ENCODE measurements around the gene OCRL.

The OCRL gene

DNA sequence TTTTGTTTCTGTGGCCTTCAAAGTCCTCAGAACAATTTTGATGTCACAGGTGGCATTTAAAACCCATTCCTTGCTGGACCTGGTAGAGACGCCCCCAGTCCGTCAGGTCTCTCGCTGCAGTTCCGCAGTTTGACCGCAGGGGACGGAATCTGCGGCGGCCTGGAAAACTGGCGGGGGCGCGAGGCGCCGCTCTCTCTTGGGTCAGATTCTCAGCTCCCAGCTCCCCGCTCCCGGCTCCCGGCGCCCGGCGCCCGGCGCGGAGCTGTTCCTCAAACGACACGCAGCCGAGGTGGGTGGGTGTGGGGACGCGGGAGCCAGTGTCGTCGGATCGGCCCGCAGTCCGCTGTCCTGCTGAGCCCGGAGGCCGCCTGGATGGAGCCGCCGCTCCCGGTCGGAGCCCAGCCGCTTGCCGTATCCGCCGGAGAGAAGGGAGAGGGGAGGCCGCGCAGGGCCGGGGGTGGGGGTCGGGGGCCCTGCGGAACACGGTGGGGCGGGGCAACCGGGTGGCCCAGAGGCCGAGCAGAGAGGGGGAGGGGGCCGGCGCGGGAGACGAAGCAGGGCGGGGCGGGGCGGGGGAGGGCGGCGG, at the start of gene OCRL:
OCRL (plus strand) TSS at position 192 of the 586 bp plus-strand sequence; CDS start at position 373, 181 bp downstream.
- peak; percentile 20 to 25 for DNase-seq (ENCODE audit: low read depth in 2 of 2)

GRCh38 chrX:129490330-129490729, 49.7 kb upstream of the OCRL start:
- DNase-seq (ENCODE audit: low read depth in 2 of 2) = no peak

- no peak for DNase-seq (ENCODE audit: low read depth in 2 of 2)
These were observed 46.4 kb upstream of the OCRL start for GRCh38 chrX:129493643-129494042.

DNA sequence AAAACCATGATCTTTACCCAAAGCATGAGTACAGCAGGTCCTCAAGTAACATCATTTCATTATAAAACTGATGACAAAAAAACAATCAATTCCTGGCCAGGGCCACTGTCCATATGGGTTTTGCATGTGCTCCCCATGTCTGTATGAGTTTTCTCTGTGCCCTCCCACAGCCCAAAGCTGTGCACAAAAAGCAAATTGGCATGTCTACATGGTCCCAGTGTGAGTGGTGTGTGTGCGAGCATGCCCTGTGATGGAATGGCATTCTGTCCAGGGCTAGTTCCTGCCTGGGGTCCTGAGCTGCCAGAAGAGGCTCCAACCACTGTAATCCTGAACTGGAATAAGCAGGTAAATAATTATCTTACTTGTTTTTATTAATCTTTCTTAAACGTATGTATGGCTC, 45.2 kb upstream of the OCRL start:
- no peak for DNase-seq (ENCODE audit: low read depth in 2 of 2)

GRCh38 chrX:129495900-129496299, 44.2 kb upstream of the OCRL start:
- DNase-seq (ENCODE audit: low read depth in 2 of 2) = no peak

GRCh38 chrX:129496625-129497024, 43.4 kb upstream of the OCRL start:
- no peak for DNase-seq (ENCODE audit: low read depth in 2 of 2)

GRCh38 chrX:129497146-129497843, 42.8 kb upstream of the OCRL start:
- DNase-seq (ENCODE audit: low read depth in 2 of 2) = no peak

- DNase-seq (ENCODE audit: low read depth in 2 of 2) = no peak
These were observed 29.7 kb upstream of the OCRL start for GRCh38 chrX:129510331-129510730.

- DNase-seq (ENCODE audit: low read depth in 2 of 2) = no peak
These were observed 28.4 kb upstream of the OCRL start for GRCh38 chrX:129511689-129512088.

DNA sequence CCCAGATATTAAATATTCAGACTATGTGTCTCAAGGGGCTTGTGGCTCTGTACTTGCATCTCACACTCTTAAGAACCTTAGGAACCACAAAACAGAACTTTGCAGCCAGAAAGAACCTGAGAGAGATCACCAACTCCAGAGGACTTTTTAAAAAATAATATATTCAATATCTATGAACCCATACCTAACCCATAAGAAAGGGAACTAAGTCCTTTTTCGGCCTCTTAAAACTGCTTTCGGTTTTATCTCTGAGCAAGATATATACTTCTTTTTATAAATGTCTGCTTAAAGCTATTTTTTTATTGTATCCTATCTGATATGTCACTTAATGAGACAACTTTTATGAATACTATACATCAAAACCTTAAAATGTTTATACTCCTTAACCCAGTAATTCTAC, 27.6 kb upstream of the OCRL start:
- no peak for DNase-seq (ENCODE audit: low read depth in 2 of 2)

DNA sequence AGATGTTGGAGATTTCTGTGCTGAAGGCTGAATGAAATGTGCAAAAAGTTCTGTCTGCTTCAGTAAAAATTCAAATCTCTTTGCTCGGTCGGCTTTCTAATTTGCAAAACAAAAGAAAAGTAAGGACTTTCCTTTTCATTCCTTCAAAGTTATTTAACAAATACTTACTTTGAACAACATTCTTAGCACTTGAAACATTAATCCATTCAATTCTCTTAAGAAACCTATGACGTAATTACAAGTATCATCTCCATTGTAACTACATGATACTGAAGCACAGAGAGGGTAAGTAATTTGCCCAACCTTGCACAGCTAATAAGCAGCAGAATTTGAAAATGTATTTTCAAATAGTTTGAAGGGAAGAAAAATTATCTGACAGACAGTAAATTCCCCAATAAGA, 23.7 kb upstream of the OCRL start:
- no peak for DNase-seq (ENCODE audit: low read depth in 2 of 2)

DNA sequence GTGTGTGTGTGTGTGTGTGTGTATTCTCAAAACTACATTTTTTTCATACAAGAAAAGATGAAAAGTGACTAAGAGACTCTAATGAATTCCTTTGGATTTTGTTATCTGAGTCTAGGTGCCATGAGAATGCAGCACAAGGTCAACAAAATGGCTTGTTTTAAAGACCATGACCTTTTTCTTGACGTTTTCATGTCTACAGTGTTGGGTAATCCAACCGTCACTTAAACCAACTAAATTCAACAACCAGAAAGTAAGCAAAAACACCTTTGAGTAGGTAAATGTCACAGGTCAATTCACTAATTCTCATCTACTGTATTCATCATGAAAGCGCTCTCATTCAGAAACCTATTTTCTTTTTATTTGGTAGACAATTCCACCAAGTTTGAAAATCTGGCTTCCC, 19.9 kb upstream of the OCRL start:
- no peak for DNase-seq (ENCODE audit: low read depth in 2 of 2)

- no peak for DNase-seq (ENCODE audit: low read depth in 2 of 2)
These were observed 17.6 kb upstream of the OCRL start for GRCh38 chrX:129522184-129523078.

- no peak for DNase-seq (ENCODE audit: low read depth in 2 of 2)
These were observed 16.8 kb upstream of the OCRL start, which contains the start of gene SMARCA1 for GRCh38 chrX:129523079-129523911. TSS of gene SMARCA1 (minus strand) at chrX:129523490. CDS start at chrX:129523370, 120 bp downstream.

GRCh38 chrX:129524250-129524850, 15.7 kb upstream of the OCRL start:
- no peak for DNase-seq (ENCODE audit: low read depth in 2 of 2)

DNA sequence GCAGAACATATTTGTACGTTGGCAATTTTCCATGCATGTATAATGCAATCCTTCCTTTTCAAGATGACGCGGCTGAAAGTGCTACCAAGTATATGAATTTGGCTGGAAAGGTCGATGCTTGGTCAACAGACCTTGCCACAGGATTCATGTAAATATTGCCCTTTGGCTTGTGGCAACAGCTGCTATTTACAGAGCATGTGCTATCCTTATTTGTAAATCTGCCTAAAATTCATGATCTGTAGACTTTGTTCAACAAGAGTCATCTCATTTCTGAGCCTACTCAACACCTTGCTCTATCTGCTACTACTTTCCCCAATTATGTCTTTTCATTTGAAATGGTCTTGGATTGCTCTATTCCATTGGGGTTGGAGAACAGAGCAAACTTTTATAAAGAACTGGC, 14.9 kb upstream of the OCRL start:
- no peak for DNase-seq (ENCODE audit: low read depth in 2 of 2)

DNA sequence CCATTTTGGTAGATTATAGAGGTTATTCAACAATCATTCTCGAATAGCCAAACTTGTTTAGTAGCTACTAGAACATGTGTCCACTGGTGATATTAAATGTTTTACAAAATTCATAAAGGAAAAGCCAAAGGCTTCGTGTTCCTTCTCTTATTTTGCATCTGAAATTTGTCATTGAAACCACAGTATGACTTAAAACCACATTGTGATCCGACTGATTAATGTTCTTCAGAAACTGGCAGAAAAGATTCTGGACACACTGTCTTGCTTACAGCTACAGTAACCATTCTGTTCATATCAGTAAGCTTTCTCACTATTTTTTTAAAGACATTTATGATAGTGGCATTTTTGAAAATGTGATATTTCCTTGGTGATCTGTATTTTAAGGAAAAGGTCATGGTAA, 14.2 kb upstream of the OCRL start:
- no peak for DNase-seq (ENCODE audit: low read depth in 2 of 2)

DNA sequence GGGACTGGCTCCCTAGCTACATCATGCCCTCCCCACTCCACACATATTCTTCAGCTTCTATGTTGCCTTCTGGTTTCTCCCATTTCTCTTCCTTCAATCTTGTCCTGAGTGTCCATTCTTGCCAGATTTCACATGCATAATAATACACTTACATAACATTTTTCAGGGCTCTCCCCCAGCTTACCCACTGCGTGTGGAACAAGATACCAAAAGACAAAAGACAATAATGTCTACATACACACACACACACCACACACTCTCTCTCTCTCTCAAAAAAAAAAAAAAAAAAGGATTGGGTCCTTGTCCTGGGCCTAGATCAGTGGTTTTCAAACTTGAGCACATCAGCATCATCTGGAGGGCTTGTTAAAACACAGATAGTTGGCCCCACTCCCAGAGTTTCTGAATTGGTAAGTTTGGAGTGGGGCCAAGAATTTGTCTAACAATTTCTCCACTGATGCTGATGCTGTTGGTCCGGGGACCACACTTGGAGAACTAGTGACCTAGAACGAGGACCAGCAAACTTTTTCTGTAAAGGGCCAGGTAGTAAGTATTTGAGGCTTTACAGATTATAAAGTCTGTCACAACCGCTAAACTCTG, 10.3 kb upstream of the OCRL start:
- no peak for DNase-seq (ENCODE audit: low read depth in 2 of 2)

- no peak for DNase-seq (ENCODE audit: low read depth in 2 of 2)
These were observed 9.6 kb upstream of the OCRL start for GRCh38 chrX:129530410-129530809.

- no peak for DNase-seq (ENCODE audit: low read depth in 2 of 2)
These were observed 8.9 kb upstream of the OCRL start for GRCh38 chrX:129531132-129531531.
